Transverse colon (tissue), 4 donors: ENCODE data around the gene METTL9. TPM values are rescaled to one million over a fixed set of nuclear protein-coding genes. Genes with fewer than 3 reads are reported as not detected.

Experiments used
- DNase-seq: peaks from one replicate; pipeline ENCODE4 v3.0.0-alpha.2; 2019
- H3K27ac ChIP-seq, 4 donors: fragments of 200-600 bp; sonication (generic); 2 replicates each; pipeline ENCODE4 v1.5.1; 2016 to 2018; ENCODE audit warnings: inconsistent platforms in 4 of 4
- H3K27me3 ChIP-seq: fragments of 200-600 bp; sonication (generic); 2 replicates; pipeline ENCODE4 v1.5.1; 2017; ENCODE audit warnings: inconsistent platforms
- H3K36me3 ChIP-seq, 4 donors: fragments of 200-600 bp; sonication (generic); 2 replicates each; pipeline ENCODE4 v1.5.1; 2017 to 2019; ENCODE audit warnings: inconsistent platforms in 4 of 4
- H3K4me1 ChIP-seq, 4 donors: fragments of 200-600 bp; sonication (generic); 2 replicates each; pipeline ENCODE4 v1.5.1; 2017 to 2020; ENCODE audit warnings: inconsistent platforms in 4 of 4
- H3K4me3 ChIP-seq, 4 donors: fragments of 200-600 bp; sonication (generic); 1 replicate in 1 of 4; 2 replicates in 3 of 4; pipeline versions ENCODE4 v1.5.1 to v1.6.1; 2017 to 2019; ENCODE audit warnings: inconsistent platforms in 4 of 4
- H3K9me3 ChIP-seq, 2 donors: fragments of 200-600 bp; sonication (generic); 2 replicates each; pipeline ENCODE4 v1.5.1; 2017 to 2019; ENCODE audit warnings: inconsistent platforms in 2 of 2
- CTCF ChIP-seq, 5 experiments: fragments of 200-600 bp in 3 of 5; fragments of 450-650 bp in 2 of 5; sonication (generic) in 3 of 5; IDR thresholded peaks; 1 replicate in 2 of 5; 2 replicates in 3 of 5; pipeline ENCODE4 v1.5.1; 2016 to 2017; ENCODE audit warnings: antibody characterized with exemption in 5 of 5, inconsistent platforms in 3 of 5, mild to moderate bottlenecking in 2 of 5, moderate library complexity in 1 of 5
- EP300 ChIP-seq: sonication (generic); formaldehyde crosslinking; IDR thresholded peaks from one replicate; pipeline ENCODE4 v1.6.1; 2017; ENCODE audit warnings: antibody characterized with exemption, low read depth
- POLR2A ChIP-seq: fragments of 450-650 bp; IDR thresholded peaks from one replicate; pipeline ENCODE4 v1.6.1; 2016; ENCODE audit warnings: antibody characterized with exemption, mild to moderate bottlenecking, moderate library complexity
- POLR2AphosphoS5 ChIP-seq, 3 donors: sonication (generic); formaldehyde crosslinking; IDR thresholded peaks; one replicate each; pipeline ENCODE4 v1.6.1; 2016; ENCODE audit warnings: antibody characterized with exemption in 3 of 3
- WGBS, 2 donors: methylation state at CpG; one replicate each; pipeline ENCODE4 v1.1.5; 2018; ENCODE audit warnings: low coverage in 1 of 2; 5-methylcytosine and 5-hydroxymethylcytosine counted together
- in situ Hi-C, 4 donors: fragments of 200-750 bp; cut with MboI; loops; one replicate each; pipeline versions ENCODE4 v1.15.0 to v1.15.1; 2017; ENCODE audit warnings: low sequenced_read_pairs in 3 of 4, low pct_ligation_motif_present in 1 of 4, low pct_unique_long_range_greater_than_20kb in 1 of 4
- intact Hi-C: fragments of 100-400 bp; cut with DNase I; formaldehyde crosslinking; loops from one replicate; pipeline ENCODE4 v1.15.1; 2023; ENCODE audit warnings: low total_unique reads
- small RNA-seq, 4 donors: library from RNA; depleted of rRNA; stranded (forward); fragments of <200 nt; gene quantifications; one replicate each; pipeline ENCODE3, GENCODE V24; 2016
- total RNA-seq, 4 donors: library from RNA; depleted of rRNA; stranded (reverse); fragments of >200 nt; gene quantifications; one replicate each; pipeline ENCODE4 v1.1.0, GENCODE V29; 2016

The METTL9 gene
- total RNA-seq, 4 donors from 2014 or later: 41.9 to 116 (median 67.5) TPM

GRCh38 chr16:21704733-21705132 lies 105.4 kb downstream of the METTL9 start:
- Histone ChIP-seq H3K27ac (no peak overlapping the region), H3K9me3 (no peaks in the 10 kb centered on the region), H3K27me3 (no peaks in the 10 kb centered on the region), H3K4me3 (no peak overlapping the region), H3K36me3 (no peaks in the 10 kb centered on the region), H3K4me1 (peaks cover 0 to 8% (median 4%) of the 10 kb centered on the region in 4 donors)
- intact Hi-C loops: no loop called here
- WGBS, 2 donors: 70% methylated on average over 6 of the region's 6 CpGs; no CpG with 5 or more reads in 1 of the 2 donors
- in situ Hi-C loops: loop anchor here in 3 of 4 donors (5.0 to 25.0 kb wide), 3 partner anchors 47 to 122 kb away; partner anchors contain the start of gene METTL9 (in 2 of the 3)
- TF ChIP-seq CTCF (IDR thresholded peaks at IDR 0.05) (no peak), EP300 (no peak), POLR2AphosphoS5 (IDR thresholded peaks at IDR 0.05) (no peak), POLR2A (no peak)
- no peak for DNase-seq

Small RNA genes within 50 kb of the gene (small RNA-seq; reads per million reads assigned to genes)
- gene RF00478 (0 reads per million in 4 donors), gene RNU6-1005P (0 to 0.14 (median 0) reads per million in 4 donors), gene RNU6-196P (0 reads per million in 4 donors)

Other genes with a start within 250 kb of the METTL9 start
- 1 to 10 TPM in 3 of 4 donors, not detected in 1; 1.2 to 2.4 (median 2.2) TPM for gene IGSF6, start 53.0 kb downstream of the METTL9 start, total RNA-seq
- gene OTOA, start 64.4 kb downstream of the METTL9 start, total RNA-seq: under 1 TPM in 1 of 4 donors, not detected in 3; 0.32 TPM